Rectal smooth muscle tissue (tissue), 1 donor: ENCODE results near the gene AP1S3.

ENCODE experiments used
- H3K27ac ChIP-seq: one replicate; pipeline ENCODE4 v1.7.0; 2013; ENCODE audit warnings: low read depth, low read length, inconsistent platforms
- H3K27me3 ChIP-seq: one replicate; pipeline ENCODE4 v1.7.0; 2013; ENCODE audit warnings: low read length; ENCODE audit not compliant: control insufficient read depth, insufficient read depth
- H3K36me3 ChIP-seq: one replicate; pipeline ENCODE4 v1.7.0; 2013; ENCODE audit warnings: low read length; ENCODE audit not compliant: control insufficient read depth, insufficient read depth
- H3K4me1 ChIP-seq: one replicate; pipeline ENCODE4 v1.7.0; 2013; ENCODE audit warnings: low read length; ENCODE audit not compliant: control insufficient read depth, insufficient read depth
- H3K4me3 ChIP-seq: one replicate; pipeline ENCODE4 v1.7.0; 2013; ENCODE audit warnings: low read length
- H3K9ac ChIP-seq: one replicate; pipeline ENCODE4 v1.7.0; 2013; ENCODE audit warnings: low read length

AP1S3 gene

DNA sequence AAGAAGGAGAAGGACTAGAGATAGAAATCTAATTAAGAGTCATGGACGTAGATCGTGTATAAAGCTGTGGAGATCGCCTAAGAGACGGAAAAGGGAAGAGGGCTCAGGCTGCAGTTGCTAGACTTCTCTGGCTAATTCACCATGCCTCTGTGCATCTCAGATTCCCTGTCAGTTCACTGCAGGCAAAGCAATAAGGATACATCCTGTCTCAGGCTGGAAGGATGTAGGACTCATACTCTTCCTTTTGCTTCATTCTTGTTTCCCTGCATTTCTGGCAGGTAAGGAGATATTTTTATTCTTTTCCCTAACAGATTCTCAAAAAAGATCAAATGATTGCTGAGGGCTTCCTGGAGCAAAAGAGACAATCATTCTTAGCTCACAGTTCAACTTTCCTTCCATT is 112.5 kb downstream of the AP1S3 start:
- Histone ChIP-seq H3K36me3 (no peaks in the 10 kb centered on the region), H3K4me3 (no peak overlapping the region), H3K9ac (no peak overlapping the region), H3K27me3 (no peaks in the 10 kb centered on the region), H3K4me1 (peaks cover 7% of the 10 kb centered on the region), H3K27ac (no peak overlapping the region)

DNA sequence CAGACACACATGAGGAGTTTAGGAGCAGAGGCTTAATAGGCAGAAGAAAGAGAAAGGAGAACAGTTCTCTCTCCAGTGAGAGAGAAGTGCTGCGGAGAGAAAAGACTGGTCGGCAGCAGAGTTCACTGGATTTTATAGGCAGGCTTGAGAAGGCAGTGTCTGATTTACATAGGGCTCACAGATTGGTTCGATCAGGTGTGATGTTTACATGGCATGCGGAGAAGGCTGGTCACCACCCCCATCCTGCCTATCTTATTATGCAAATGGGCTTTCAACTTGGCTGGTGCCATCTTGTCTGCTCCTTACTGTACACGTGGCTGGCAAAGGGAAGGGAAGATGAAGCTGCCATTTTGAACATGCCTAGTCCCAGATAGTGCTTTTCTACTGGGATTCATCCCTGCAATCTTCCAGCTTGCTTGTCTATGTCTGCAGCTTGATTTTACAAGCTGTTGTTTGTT is 113.4 kb downstream of the AP1S3 start:
- H3K4me3 ChIP-seq, result no peak overlapping the region
- no peak overlapping the region for H3K9ac ChIP-seq
- no peaks in the 10 kb centered on the region for H3K27me3 ChIP-seq
- no peak overlapping the region for H3K27ac ChIP-seq
- no peaks in the 10 kb centered on the region for H3K36me3 ChIP-seq
- peaks cover 7% of the 10 kb centered on the region for H3K4me1 ChIP-seq

- peaks cover 7% of the 10 kb centered on the region for H3K4me1 ChIP-seq
- H3K36me3 ChIP-seq, result no peaks in the 10 kb centered on the region
- H3K9ac ChIP-seq, result no peak overlapping the region
- H3K27ac ChIP-seq, result no peak overlapping the region
- H3K27me3 ChIP-seq, result no peaks in the 10 kb centered on the region
- no peak overlapping the region for H3K4me3 ChIP-seq
These were observed 115.2 kb downstream of the AP1S3 start for GRCh38 chr2:223722226-223722625.

DNA sequence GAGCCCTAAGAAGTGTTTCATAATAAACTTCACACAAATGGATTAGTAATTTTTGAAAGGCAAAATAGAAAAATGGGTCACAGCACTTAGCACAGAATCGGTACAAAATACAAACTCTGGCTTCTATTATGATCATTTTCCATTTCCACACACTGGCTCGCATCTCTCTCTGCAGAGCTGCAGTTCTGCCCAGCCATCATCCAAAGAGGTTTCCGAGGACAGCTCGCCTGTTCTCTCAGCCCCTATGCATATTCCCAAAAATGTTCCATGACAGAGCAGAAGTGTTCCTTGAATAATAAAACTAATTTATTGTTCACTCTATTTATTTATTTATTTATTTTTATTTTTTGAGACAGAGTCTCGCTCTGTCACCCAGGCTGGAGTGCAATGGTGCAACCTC is 115.6 kb downstream of the AP1S3 start:
- Histone ChIP-seq H3K9ac (no peak overlapping the region), H3K27ac (no peak overlapping the region), H3K4me1 (peaks cover 7% of the 10 kb centered on the region), H3K27me3 (no peaks in the 10 kb centered on the region), H3K4me3 (no peak overlapping the region), H3K36me3 (no peaks in the 10 kb centered on the region)

- peaks cover 5% of the 10 kb centered on the region for H3K4me1 ChIP-seq
- no peaks in the 10 kb centered on the region for H3K27me3 ChIP-seq
- no peak overlapping the region for H3K27ac ChIP-seq
- H3K36me3 ChIP-seq, result no peaks in the 10 kb centered on the region
- H3K9ac ChIP-seq, result no peak overlapping the region
- H3K4me3 ChIP-seq, result no peak overlapping the region
These were observed 117.0 kb downstream of the AP1S3 start for GRCh38 chr2:223720367-223720766.

- H3K36me3 ChIP-seq, result no peaks in the 10 kb centered on the region
- no peaks in the 10 kb centered on the region for H3K27me3 ChIP-seq
- H3K9ac ChIP-seq, result no peak overlapping the region
- no peak overlapping the region for H3K27ac ChIP-seq
- no peak overlapping the region for H3K4me3 ChIP-seq
- no peaks in the 10 kb centered on the region for H3K4me1 ChIP-seq
These were observed 124.7 kb downstream of the AP1S3 start for GRCh38 chr2:223712642-223713041.

DNA sequence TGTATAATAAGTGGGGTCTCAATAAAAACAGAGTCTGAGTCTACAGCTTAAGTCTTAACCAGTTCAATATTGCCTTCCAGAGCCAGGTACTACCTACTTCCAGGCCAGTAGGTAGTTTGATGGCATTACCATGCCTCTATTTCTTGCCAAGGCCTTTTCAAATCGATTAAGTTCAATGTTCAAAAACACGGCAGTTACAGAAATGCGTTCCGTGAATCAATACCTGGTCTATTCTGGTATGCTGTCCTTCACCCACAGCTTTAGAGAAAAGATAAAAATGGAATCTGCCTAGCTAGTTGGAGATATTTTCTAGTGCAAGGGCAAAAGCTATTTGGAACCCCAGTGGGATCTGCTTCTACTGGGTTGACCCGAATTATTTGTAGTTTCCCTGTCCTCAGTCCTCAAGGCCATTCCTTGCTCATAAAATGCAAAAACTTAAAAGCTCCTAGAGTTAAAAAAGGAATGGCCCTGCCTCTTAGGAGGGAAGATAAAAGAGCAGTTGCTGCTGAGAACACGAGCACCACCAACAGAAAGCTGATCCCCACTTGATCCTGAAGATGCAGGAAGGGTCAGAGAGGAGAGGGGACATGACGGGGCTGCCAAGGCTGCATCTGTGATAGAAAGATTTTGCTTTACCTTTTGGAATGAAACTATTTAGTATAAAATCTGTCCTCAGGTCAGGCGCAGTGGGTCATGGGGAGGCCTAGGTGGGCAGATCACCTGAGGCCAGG is 125.6 kb downstream of the AP1S3 start:
- Histone ChIP-seq H3K9ac (no peak overlapping the region), H3K27ac (no peak overlapping the region)

More for the DNA sequence above, 125.6 kb downstream of the AP1S3 start:
- Histone ChIP-seq H3K4me1 (no peaks in the 10 kb centered on the region), H3K4me3 (no peak overlapping the region), H3K36me3 (no peaks in the 10 kb centered on the region), H3K27me3 (no peaks in the 10 kb centered on the region)
